ENCODE data around the gene INPP5A.

- no peak for TF ChIP-seq PPARA (CRISPR knock-in tag; IDR thresholded peaks at IDR 0.05; ENCODE audit: borderline replicate concordance)
- no peak for TF ChIP-seq RARB (CRISPR knock-in tag; IDR thresholded peaks at IDR 0.05)
- TF ChIP-seq ZC3H10 (CRISPR knock-in tag; IDR thresholded peaks at IDR 0.05): no peak
- no peak for TF ChIP-seq OSR1 (CRISPR knock-in tag; IDR thresholded peaks at IDR 0.05)
Observed at GRCh38 chr10:132642732-132643008, 105.1 kb downstream of the INPP5A start.

Data from SK-N-SH treated with all-trans-retinoic acid at 6 μM for 48 hours (cell line).